HG03469 (cell line): ENCODE measurements around the gene RIC8A.

Experiments used
- ATAC-seq: cut with Tn5 transposase; IDR thresholded peaks from one replicate; pipeline ENCODE4 v1.9.1; 2021; ENCODE audit warnings: mild to moderate bottlenecking, moderate library complexity, moderate number of reproducible peaks; ENCODE audit not compliant: unreplicated experiment

RIC8A gene

DNA sequence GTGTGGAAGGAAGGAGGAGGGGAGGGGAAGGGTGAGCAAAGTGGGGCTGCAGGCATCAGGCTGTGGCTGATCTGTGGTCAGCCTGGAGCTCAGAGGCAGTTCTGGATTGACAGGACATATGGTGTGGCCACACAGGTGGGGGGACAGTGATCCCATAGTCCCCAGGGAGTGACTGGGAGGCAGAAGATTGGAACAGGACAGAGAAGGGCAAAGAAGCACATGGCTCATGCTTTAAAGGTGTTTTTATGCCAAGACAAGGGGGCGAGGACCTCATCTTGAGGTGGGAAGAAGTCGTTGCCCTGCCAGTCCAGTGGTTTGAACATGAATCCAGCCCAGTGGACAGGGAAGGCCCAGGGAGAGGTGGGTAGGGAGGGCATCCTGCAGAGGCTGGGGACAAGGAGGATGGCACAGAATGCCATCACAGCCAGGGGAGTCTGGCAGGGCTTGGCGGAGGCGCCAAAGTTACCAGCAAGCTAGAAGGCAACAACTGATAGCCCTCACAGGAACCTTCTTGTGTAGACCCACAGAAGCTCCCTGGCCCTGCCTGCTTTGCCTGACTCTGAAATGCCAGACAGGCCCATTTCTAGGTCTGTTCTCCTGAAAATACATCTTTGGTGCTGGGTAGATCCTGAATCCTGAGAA lies 3.4 kb upstream of the RIC8A start:
- ATAC-seq, result no peak

DNA sequence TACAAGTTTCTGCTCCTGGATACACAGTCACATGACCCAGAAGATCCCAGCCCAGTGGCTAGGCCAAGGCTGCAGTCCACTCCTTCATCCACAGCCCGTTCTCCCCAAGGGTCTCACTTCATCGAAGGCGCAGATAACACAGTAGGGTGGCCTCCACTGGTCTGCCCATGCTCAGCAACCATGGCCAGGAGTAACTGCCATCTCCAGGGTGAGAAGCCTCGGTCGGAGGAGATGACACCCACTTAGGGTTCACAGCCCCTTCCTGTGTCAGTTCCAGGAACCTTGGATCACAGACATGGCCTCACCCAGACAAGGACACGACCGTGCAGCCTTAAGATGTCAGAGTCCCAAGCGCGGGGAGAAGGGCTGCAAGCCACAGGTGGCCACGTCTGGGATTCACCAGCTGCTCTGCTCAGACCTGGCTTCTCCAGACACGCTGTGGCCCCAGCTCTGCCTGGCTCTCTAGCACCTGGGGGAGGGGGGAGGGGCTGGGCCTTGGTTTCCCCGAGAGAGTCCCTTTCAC lies 2.9 kb upstream of the RIC8A start:
- ATAC-seq, result no peak

DNA sequence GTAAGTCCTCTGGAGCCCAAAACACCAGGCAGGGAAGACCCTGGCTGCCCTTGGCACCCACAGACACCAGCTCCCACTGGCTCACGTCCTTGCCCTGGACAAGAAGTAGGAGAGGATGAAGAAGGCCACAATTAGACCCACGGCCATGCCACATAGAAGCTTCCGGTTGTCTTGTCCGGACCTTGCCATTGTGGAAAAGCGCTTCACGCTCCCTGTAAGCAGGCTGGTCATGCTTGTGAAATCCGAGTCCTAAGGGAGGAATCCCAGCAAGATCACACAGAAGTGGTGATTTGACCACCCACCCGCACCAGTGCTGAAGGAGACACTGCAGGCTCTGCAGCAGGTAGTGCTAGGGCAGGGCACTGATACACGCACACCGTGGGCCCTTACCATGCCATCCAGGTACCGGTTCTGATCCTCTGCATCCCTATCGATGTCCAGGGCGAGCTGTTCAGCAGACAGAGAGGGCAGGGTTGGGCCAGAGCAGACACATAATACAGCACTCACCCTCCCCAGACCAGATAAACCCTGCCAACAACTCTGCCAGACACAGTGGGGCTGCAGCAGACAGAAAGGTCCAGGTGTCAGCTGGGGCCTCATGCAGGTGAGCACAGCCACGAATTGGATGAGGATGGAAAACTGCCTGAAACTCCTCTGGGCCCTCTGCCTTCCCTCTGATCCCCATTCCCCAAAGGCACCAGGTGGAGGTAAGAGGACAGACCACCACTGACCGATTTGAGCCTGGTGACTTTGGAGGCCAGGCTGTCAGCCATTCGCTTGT lies 2.1 kb upstream of the RIC8A start:
- ATAC-seq, result no peak

DNA sequence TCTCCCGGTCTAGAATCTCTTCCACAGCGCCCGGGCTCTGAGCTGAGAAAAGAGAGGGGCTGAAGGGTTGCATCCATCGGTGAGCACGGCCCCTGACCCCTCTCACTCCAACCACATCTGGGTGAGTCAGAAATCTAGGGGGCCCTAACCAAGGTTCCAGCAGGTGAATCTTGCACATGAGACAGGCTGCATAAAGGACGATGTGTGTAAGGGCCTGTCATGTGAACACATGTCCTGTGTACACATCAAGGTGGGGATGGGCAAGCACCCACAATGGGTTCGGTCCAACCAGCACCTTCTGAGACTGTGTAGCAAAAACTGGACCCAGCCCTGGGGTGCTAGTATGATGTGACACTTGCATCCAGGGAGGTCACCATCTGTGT lies 1.5 kb upstream of the RIC8A start:
- ATAC-seq, result no peak

DNA sequence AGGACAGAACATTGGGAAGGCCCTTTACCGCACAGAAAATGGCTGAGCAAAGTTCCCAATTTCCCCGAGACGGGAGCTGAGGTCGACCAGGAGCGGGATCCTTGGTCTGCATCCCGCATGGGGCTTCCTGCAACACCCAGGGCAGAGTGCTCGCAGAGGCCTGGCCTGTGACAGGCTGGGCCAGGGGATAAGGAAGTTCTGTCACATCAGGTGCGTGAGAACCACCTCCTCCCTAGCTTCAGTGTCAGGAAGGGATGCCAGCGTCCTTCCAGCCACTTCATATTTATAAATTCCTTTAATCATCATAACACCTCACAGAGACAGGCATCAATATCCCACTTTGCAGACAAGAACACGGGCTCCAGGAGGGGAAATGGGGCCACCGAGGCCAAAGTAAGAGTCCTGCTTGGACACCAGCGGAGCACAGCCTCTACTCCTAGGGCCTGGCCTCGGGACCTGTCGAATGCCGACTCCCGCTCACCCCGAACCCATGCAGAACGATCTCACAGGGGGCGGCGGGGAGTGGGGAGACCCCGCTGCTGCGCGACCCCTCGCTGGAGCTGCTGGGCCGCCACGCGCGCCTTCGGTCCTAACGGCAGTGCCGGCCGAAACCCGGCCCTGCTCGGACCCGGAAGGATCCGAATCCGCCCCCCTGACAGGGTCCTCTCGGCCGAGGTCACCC lies 841 bp upstream of the RIC8A start:
- no peak for ATAC-seq

DNA sequence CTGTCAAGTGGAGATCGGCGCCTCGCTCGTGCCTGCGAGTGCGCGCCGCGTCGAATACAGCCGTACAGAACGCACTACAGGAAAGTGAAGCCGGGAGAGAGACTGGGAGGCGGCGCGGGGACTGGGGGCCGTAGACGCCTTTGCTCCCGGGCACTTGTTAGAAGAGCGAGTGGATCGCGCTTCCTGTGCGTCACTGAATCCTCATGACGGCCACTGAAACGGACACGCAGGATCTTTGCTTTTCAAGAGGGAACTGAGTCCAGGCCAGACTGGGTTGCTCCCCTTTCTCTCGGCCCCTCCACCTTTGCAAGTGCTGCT lies 314 bp downstream of the RIC8A start:
- no peak for ATAC-seq

DNA sequence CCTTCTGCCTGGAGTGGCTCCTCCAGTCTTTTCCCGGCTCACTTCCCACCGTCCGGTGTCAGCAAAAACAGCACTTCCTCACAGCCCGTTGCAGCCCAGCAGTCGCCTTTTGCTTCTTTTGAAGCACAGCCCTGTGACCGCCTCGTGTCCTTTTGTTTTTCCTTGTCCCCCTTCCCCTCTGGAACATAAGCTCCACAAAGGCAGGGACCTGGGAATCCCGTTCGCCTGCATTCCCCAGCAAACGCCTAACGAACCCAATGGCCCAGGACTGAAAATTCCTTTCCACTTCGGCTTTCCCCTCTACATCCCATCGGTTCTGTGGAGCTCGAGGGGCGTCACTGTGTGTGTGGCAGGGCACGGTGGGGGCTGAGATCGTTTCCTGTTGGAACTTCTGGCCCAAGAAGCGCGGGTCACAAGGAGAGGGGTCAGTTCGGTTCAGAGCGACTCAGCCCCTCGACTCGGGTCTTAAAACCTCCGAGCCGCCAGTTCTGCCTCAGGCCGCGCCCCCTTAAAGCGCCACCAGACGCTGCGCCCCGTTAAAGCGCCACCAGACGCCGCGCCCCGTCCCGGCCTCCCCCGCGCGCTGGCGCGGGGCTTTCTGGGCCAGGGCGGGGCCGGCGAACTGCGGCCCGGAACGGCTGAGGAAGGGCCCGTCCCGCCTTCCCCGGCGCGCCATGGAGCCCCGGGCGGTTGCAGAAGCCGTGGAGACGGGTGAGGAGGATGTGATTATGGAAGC lies 841 bp downstream of the RIC8A start:
- no peak for ATAC-seq

DNA sequence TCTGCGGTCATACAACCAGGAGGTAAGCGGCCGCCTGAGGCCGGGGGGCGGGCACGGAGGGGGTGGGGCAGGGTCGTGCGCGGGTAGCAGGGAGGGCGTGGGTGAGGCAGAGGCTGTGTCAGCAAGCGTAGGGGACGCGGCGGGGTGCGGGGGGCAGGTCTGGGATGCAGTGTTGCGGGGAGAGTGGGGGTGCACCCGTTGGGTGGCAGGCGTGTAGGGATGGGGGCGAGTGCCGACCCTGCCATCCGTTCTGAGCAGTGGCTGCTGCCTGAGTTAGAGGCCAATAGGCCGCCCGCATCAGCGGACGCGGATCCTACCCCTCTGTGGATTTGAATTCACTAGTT lies 1.4 kb downstream of the RIC8A start:
- no peak for ATAC-seq

DNA sequence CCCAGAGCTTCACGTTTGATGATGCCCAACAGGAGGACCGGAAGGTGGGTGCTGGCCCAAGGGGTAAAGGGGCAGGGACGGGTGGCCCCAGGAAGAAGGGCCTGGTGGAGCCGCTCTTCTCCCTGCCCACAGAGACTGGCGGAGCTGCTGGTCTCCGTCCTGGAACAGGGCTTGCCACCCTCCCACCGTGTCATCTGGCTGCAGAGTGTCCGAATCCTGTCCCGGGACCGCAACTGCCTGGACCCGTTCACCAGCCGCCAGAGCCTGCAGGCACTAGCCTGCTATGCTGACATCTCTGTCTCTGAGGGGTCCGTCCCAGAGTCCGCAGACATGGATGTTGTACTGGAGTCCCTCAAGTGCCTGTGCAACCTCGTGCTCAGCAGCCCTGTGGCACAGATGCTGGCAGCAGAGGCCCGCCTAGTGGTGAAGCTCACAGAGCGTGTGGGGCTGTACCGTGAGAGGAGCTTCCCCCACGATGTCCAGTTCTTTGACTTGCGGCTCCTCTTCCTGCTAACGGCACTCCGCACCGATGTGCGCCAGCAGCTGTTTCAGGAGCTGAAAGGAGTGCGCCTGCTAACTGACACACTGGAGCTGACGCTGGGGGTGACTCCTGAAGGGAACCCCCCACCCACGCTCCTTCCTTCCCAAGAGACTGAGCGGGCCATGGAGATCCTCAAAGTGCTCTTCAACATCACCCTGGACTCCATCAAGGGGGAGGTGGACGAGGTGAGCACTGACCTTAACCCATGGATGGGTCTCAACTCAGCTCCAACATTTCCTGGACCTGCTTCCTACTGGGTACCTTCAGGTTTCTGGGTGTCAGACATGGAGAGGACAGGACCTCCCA lies 2.0 kb downstream of the RIC8A start:
- no peak for ATAC-seq

DNA sequence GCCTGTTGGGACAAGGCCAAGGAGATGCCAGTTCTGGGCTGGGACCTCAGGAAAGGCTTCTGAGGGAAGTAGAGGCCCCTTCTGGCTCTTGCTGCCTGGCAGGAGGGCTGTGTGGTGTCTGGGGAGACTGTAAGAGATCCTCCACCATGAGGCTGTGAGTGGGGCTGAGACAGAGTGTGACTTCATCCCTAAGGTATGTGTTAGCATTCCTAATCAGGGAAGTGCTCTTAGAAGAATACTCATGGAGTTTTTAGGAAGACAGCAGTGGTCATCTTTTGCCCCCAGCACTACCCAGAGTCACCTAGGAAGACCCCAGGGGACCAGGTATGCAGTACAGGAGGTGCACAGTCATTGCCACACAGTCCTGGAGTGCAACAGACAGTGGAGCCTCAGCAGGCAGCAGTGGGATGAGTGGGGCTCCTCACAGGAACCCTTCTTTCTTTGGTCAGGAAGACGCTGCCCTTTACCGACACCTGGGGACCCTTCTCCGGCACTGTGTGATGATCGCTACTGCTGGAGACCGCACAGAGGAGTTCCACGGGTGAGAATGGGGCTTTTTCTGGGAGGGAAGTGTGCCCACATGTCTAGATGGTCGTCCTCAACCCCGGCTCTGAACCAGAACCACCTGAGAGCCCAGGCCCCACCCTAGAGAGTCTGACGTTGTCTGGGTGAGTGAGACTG lies 2.8 kb downstream of the RIC8A start:
- ATAC-seq, result no peak

DNA sequence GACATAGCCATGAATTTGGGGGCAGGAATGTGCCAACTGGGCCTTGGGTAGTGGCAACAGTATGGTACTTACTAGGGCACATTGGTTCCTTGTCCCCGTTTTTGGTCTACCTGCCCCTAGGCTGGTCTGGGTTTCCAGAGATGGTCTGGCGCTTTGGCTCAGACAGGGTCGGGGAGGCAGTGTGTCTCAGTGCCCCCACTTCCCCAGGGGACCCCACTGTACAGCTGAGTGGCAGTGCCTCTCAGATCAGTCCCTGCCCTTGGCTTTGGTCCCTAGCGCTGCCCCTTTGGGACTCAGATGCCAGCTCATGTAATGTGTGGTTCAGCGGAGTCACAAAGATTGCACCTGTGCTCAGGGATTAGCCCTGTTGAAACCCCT lies 3.3 kb downstream of the RIC8A start:
- ATAC-seq, result no peak

DNA sequence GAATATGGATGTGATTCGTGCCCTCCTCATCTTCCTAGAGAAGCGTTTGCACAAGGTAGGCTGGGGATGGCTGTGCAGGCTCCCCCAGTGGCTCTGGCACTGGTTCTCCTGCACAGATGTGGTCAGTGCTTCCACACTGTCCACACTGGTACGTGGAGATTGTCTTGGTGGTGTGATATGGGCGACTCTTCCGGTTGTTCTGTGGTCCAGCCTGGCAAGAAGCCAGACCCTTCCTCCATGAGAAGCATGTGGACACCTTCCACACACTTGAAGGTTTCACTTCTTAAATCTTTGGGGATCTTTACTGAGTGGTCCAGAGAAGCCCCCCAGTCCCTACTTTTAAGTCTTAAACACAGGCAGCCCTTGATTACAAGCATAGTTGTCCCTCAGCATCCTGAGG lies 3.8 kb downstream of the RIC8A start:
- ATAC-seq, result no peak

DNA sequence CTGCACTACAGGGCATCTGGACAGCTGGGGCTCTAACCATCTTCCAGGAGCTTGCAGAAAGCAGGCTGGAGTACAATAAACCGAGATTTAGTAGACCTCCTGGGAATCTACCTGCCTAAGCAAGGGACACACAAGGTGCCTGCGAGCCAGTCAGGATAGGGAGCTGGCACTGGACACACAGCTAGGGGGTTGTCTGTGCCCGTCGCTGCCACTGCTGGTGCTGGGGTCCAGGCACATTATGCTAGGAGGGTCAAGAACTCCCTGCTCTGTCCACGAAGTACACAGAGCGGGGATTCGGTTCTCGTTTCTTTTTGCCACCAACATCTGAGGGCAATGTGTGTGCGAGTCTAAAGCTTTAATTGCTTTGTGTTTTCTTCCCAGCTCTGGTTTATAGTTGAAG lies 4.2 kb downstream of the RIC8A start:
- ATAC-seq, result no peak

DNA sequence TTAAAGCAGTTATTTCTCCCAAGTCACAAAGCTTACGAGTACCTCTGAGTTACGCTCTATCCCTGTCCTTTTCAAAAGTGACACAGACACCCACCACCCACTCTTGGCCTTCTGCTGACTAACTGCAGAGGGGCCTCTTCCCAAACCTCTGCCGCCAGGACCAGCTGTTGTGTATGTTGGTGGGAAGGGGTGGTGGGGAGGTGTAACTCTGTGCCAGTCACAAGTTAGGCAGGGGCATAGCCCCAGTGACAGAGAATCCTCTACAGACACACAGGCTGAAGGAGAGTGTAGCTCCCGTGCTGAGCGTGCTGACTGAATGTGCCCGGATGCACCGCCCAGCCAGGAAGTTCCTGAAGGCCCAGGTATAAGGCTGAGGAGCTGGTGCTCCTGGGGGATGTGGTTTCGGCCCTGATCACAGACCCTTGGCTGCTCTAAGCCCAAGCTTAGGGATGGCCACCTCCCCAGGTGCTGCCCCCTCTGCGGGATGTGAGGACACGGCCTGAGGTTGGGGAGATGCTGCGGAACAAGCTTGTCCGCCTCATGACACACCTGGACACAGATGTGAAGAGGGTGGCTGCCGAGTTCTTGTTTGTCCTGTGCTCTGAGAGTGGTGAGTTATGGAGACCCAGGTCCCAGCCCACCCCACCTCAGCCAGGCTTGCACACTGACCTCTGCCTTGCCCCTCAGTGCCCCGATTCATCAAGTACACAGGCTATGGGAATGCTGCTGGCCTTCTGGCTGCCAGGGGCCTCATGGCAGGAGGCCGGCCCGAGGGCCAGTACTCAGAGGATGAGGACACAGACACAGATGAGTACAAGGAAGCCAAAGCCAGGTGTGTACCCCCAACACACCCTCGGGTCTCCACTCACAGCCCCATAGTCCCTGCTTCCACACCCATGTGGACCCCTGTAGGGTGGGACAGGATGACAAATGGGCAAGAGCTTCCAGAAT lies 4.9 kb downstream of the RIC8A start:
- ATAC-seq, result no peak

DNA sequence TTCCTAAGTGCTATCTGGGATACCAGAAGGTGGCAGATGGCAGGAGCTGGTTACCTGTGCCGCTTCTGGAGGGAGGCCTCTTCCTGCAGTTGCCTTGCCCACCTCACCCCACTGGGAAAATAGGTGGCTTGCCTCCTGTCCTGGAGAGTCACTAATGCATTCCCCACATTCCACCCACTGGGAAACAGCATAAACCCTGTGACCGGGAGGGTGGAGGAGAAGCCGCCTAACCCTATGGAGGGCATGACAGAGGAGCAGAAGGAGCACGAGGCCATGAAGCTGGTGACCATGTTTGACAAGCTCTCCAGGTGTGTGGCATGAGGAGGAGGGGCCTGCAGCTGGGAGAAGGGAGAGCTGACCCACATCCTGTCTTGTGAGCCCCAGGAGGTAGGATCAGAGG lies 5.6 kb downstream of the RIC8A start:
- ATAC-seq, result no peak

DNA sequence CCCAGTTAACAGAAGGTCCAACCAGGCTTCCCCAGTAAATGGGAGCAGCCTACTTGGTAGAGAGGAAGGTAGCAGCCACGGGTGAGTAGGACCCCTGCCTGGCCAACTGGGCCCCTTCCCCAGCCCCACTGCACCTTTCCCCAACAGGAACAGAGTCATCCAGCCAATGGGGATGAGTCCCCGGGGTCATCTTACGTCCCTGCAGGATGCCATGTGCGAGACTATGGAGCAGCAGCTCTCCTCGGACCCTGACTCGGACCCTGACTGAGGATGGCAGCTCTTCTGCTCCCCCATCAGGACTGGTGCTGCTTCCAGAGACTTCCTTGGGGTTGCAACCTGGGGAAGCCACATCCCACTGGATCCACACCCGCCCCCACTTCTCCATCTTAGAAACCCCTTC lies 6.6 kb downstream of the RIC8A start:
- ATAC-seq, result no peak

DNA sequence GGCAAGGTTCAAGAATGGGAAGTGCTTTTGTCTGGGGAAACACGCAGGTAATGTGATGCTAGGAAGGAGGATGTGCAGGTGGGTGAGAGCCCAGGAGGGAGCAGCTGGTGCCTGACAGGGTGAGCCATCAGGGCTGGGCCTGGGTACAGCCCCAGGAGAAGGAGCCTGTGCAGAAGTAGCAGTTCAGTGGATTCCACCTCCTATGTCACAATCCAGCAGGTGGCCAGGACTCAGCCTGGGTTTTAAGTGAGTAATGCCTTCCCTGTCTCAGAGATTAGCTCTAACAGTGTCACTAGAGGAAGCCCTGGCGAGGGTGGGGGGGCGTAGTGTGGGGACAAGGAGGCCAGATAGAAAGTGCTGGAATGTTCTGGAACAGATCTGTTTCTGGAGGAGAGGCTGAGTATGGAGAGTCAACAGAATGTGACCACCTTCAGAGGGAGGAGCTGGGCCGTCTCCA lies 8.1 kb downstream of the RIC8A start:
- no peak for ATAC-seq

DNA sequence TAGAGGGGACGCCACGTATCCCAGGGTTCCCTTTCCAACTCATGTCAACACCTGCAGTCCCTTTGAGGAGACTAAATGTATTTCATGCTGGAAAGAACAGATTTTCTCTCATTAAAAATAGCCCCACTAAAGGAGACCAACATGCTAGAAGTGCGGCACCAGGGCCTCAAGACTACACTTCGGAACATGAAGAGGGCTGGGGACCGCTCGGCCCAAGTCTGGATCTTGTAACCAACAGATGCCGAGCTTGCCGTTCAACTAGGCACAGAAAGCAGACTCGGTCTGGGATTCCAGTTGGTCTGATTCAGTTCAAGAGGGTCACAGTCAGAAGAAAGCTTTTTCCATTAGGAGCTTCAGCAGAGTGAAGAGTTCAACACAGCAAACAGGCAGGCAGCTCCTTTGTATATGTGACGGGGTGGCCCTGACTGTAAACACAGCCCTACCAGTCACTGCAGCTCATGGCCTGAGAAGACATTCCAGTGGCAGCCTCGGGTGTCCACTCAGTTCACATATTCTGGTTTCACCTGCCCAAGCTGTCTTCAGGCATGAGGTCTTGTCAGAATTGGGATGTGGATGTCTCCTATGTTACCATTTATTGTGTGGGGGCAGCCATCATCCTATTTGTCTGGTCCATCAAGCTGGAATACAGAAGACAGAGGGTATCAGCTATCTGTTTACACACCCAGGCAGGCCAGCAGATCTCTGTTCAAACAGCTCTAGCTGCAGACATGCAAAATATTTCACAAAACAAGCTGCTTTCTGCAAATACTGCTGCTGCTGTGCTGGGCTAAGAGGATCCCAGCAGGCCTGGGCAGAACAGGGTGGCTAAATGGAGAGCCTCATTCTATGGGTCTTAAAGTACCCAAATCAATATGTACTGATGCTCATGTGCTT lies 8.8 kb downstream of the RIC8A start:
- no peak for ATAC-seq
